Neuronal stem cell (in vitro differentiated cells): ENCODE data around the gene EEF2.

Experiments
- DNase-seq: peaks from one replicate; pipeline ENCODE4 v3.0.0-alpha.2; 2013; ENCODE audit warnings: low spot score
- H2AFZ ChIP-seq: one replicate; pipeline ENCODE4 v1.6.1; 2013; ENCODE audit warnings: mild to moderate bottlenecking, low read length, inconsistent platforms
- H2AK5ac ChIP-seq: 2 replicates; pipeline ENCODE4 v1.6.1; 2013; ENCODE audit warnings: low read depth, mild to moderate bottlenecking, inconsistent platforms, low read length, moderate library complexity, mixed read lengths
- H2BK120ac ChIP-seq: 2 replicates; pipeline ENCODE4 v1.6.1; 2013; ENCODE audit warnings: low read depth, mild to moderate bottlenecking, inconsistent platforms, low read length, moderate library complexity, mixed read lengths
- H2BK12ac ChIP-seq: one replicate; pipeline ENCODE4 v1.6.1; 2013; ENCODE audit warnings: low read length, inconsistent platforms
- H2BK15ac ChIP-seq: 2 replicates; pipeline ENCODE4 v1.6.1; 2013; ENCODE audit warnings: mild to moderate bottlenecking, low read length, inconsistent platforms, mixed read lengths
- H2BK5ac ChIP-seq: one replicate; pipeline ENCODE4 v1.6.1; 2013; ENCODE audit warnings: inconsistent platforms, mild to moderate bottlenecking, low read length, moderate library complexity
- H3K14ac ChIP-seq: one replicate; pipeline ENCODE4 v1.6.1; 2013; ENCODE audit warnings: low read length, inconsistent platforms
- H3K18ac ChIP-seq: 2 replicates; pipeline ENCODE4 v1.6.1; 2013; ENCODE audit warnings: low read length, inconsistent platforms
- H3K23ac ChIP-seq: 2 replicates; pipeline ENCODE4 v1.6.1; 2013; ENCODE audit warnings: low read depth, mild to moderate bottlenecking, mixed read lengths, low read length, inconsistent platforms; ENCODE audit not compliant: poor library complexity
- H3K27ac ChIP-seq: replicated peaks from 3 replicates; pipeline ENCODE4 v1.5.1; 2013; ENCODE audit warnings: low read length, inconsistent platforms
- H3K27me3 ChIP-seq, 3 experiments: 2 replicates each; pipeline ENCODE4 v1.6.1; 2013; ENCODE audit warnings: low read length in 3 of 3, mild to moderate bottlenecking in 2 of 3, inconsistent platforms in 1 of 3, low read depth in 1 of 3, mixed read lengths in 1 of 3, moderate library complexity in 1 of 3; ENCODE audit not compliant: control insufficient read depth in 3 of 3, insufficient read depth in 3 of 3
- H3K36me3 ChIP-seq, 2 donors: replicated peaks in 1 of 2; 2 replicates each; pipeline ENCODE4 v1.6.1; 2013; ENCODE audit warnings: low read length in 2 of 2; ENCODE audit not compliant: control insufficient read depth in 2 of 2, insufficient read depth in 2 of 2
- H3K4ac ChIP-seq: 2 replicates; pipeline ENCODE4 v1.6.1; 2013; ENCODE audit warnings: inconsistent platforms, mild to moderate bottlenecking, low read length, moderate library complexity
- H3K4me1 ChIP-seq, 2 donors: 1 replicate in 1 of 2; 2 replicates in 1 of 2; pipeline ENCODE4 v1.6.1; 2013; ENCODE audit warnings: low read length in 2 of 2, low read depth in 1 of 2; ENCODE audit not compliant: control insufficient read depth in 2 of 2, insufficient read depth in 1 of 2
- H3K4me2 ChIP-seq: one replicate; pipeline ENCODE4 v1.6.1; 2013; ENCODE audit warnings: mild to moderate bottlenecking, low read length, inconsistent platforms; ENCODE audit not compliant: insufficient read depth, poor library complexity, severe bottlenecking
- H3K4me3 ChIP-seq, 2 donors: 2 replicates each; pipeline ENCODE4 v1.5.1; 2013; ENCODE audit warnings: low read length in 2 of 2, mild to moderate bottlenecking in 2 of 2, inconsistent platforms in 1 of 2, moderate library complexity in 1 of 2
- H3K79me1 ChIP-seq: one replicate; pipeline ENCODE4 v1.6.1; 2013; ENCODE audit warnings: low read depth, mild to moderate bottlenecking, inconsistent platforms, low read length, moderate library complexity
- H3K9ac ChIP-seq: one replicate; pipeline ENCODE4 v1.6.1; 2013; ENCODE audit warnings: mild to moderate bottlenecking, low read depth, low read length, inconsistent platforms; ENCODE audit not compliant: poor library complexity
- H3K9me3 ChIP-seq, 2 donors: replicated peaks in 1 of 2; 2 replicates each; pipeline versions ENCODE3 to v1.6.1; 2013; ENCODE audit warnings: low read length in 2 of 2, mild to moderate bottlenecking in 2 of 2, inconsistent platforms in 1 of 2, low read depth in 1 of 2, mixed read lengths in 1 of 2, moderate library complexity in 1 of 2; ENCODE audit not compliant: control insufficient read depth in 2 of 2, insufficient read depth in 1 of 2
- H4K8ac ChIP-seq: one replicate; pipeline ENCODE4 v1.6.1; 2013; ENCODE audit warnings: low read depth, mild to moderate bottlenecking, inconsistent platforms, low read length, moderate library complexity
- H4K91ac ChIP-seq: one replicate; pipeline ENCODE4 v1.6.1; 2013; ENCODE audit warnings: low read length, low read depth, mild to moderate bottlenecking, inconsistent platforms; ENCODE audit not compliant: poor library complexity
- WGBS, 2 donors: extraction: QIAGEN DNeasy Blood & Tissue Kit; methylation state at CpG; one replicate each; pipeline ENCODE4 v1.1.7; 2013; ENCODE audit warnings: missing lambda C conversion rate in 2 of 2, mixed read lengths in 1 of 2; ENCODE audit not compliant: insufficient read length in 2 of 2, insufficient replicate concordance in 1 of 2; ENCODE audit errors: extremely low coverage in 2 of 2; 5-methylcytosine and 5-hydroxymethylcytosine counted together

Gene EEF2

DNA sequence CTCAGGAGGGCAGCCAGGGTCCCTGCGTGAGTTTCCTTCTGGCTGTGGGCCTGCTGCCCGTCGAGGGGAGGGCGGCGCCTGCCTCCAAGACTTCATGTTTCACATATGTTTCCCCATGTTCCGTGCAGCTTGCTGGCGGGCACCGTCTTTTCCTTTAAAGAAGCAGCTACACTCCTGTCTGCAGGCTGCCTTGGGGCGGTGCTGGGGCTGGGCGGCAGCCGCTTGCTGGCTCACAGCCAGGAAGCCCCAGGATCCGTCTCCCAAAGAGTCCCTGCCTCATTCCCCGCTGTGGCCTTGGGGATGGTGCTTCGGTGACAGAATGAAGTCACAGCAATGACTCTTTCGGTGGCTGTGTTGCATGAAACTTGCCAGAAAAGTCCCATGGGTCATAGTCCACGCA, 47.2 kb upstream of the EEF2 start:
- peaks cover 12% of the 10 kb centered on the region for H3K79me1 ChIP-seq
- peaks cover 46 to 89% of the 10 kb centered on the region in 2 donors for H3K36me3 ChIP-seq
- no peak overlapping the region for H2BK12ac ChIP-seq
- no peak overlapping the region for H2BK5ac ChIP-seq
- no peak overlapping the region for H3K18ac ChIP-seq
- no peak overlapping the region for H2AFZ ChIP-seq
- H3K23ac ChIP-seq = peak overlapping the region; percentile 55
- no peak overlapping the region for H3K4ac ChIP-seq
- H3K14ac ChIP-seq = no peak overlapping the region
- DNase-seq = no peak
- no peak overlapping the region for H4K8ac ChIP-seq
- no peak overlapping the region for H2AK5ac ChIP-seq
- H4K91ac ChIP-seq = no peak overlapping the region
- peaks cover 6 to 8% of the 10 kb centered on the region in 2 donors for H3K9me3 ChIP-seq
- no peak overlapping the region for H3K27ac ChIP-seq
- no peak overlapping the region for H2BK120ac ChIP-seq
- no peaks in the 10 kb centered on the region for H3K4me1 ChIP-seq
- no CpG with 5 or more reads among the region's 16 CpGs for WGBS, 2 donors
- no peak overlapping the region for H3K4me2 ChIP-seq
- H2BK15ac ChIP-seq = no peak overlapping the region
- peak overlapping the region; percentile 21 for H3K9ac ChIP-seq
- H3K27me3 ChIP-seq = peaks cover 0 to 2% (median 0%) of the 10 kb centered on the region in 3 experiments
- H3K4me3 ChIP-seq = no peak overlapping the region

DNA sequence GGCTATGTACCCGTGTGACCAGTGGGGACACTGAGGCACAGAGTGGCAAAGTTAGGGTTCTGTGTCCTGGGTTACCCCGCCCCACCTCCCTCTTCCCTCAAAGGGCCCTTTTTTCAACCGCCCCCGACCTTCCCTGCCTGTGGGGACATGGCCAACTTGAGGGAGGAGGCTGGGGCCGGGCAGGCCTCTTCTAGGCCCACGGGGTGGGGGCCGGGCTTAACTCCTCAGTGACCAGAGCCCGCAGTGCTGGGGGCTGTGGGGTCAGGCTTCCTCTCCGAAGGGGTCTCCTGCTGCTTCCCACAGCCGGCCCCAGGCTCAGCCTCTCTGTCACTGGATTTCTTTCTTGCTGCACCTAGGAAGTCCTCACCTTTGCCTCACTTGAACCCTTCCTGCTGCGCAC, 46.2 kb upstream of the EEF2 start:
- Histone ChIP-seq H2AK5ac (no peak overlapping the region), H3K9ac (no peak overlapping the region), H3K23ac (no peak overlapping the region), H2BK12ac (no peak overlapping the region), H3K4me3 (no peak overlapping the region), H3K14ac (no peak overlapping the region), H3K9me3 (peaks cover 6 to 7% of the 10 kb centered on the region in 2 donors), H4K8ac (peak overlapping the region; percentile 92), H3K79me1 (peaks cover 9% of the 10 kb centered on the region), H3K4ac (no peak overlapping the region), H2BK15ac (no peak overlapping the region), H2BK5ac (peak overlapping the region; percentile 53), H3K27me3 (no peaks in the 10 kb centered on the region), H3K4me2 (no peak overlapping the region), H3K27ac (no peak overlapping the region), H2BK120ac (no peak overlapping the region), H3K36me3 (peaks cover 41 to 86% of the 10 kb centered on the region in 2 donors), H4K91ac (no peak overlapping the region), H2AFZ (no peak overlapping the region), H3K4me1 (no peaks in the 10 kb centered on the region), H3K18ac (no peak overlapping the region)
- no CpG with 5 or more reads among the region's 11 CpGs for WGBS, 2 donors
- no peak for DNase-seq

- DNase-seq = no peak
- Histone ChIP-seq H3K4me2 (no peak overlapping the region), H3K79me1 (peaks cover 9% of the 10 kb centered on the region), H2BK120ac (no peak overlapping the region), H3K27me3 (no peaks in the 10 kb centered on the region), H3K23ac (peak overlapping the region; percentile 65), H3K18ac (no peak overlapping the region), H2BK12ac (no peak overlapping the region), H3K4ac (no peak overlapping the region), H3K9ac (no peak overlapping the region), H2AK5ac (no peak overlapping the region), H2BK5ac (peak overlapping the region; percentile 53), H4K91ac (no peak overlapping the region), H3K4me1 (no peaks in the 10 kb centered on the region), H3K36me3 (peaks cover 37 to 84% of the 10 kb centered on the region in 2 donors), H2BK15ac (no peak overlapping the region), H2AFZ (no peak overlapping the region), H3K4me3 (no peak overlapping the region), H3K9me3 (peaks cover 5 to 7% of the 10 kb centered on the region in 2 donors), H3K27ac (no peak overlapping the region), H4K8ac (peak overlapping the region; percentile 92), H3K14ac (no peak overlapping the region)
- WGBS, 2 donors = no CpG with 5 or more reads among the region's 9 CpGs
Measured at GRCh38 chr19:4030981-4031380, 45.7 kb upstream of the EEF2 start.

DNA sequence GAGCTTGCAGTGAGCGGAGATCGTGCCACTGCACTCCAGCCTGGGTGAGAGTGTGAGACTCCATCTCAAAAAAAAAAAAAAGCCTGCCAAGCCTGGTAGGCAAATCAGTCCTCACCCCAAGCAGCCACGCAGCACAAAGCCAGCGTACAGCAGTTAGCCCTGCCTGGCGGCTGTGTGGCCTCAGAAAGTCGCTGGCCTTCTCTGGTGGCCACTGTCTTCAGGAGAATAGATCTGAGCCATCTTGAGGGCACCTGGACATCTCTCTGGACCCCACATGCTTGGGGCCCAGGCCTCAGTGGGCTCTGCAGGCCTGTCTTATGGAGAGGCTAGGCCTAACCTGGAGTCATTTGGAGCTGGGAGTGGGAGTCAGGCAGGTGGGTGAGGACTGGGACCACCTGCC, 45.3 kb upstream of the EEF2 start:
- H2BK5ac ChIP-seq = peak overlapping the region; percentile 53
- H3K4me1 ChIP-seq = no peaks in the 10 kb centered on the region
- DNase-seq = no peak
- H3K23ac ChIP-seq = peak overlapping the region; percentile 65
- peaks cover 1 to 4% of the 10 kb centered on the region in 2 donors for H3K9me3 ChIP-seq
- H3K36me3 ChIP-seq = peaks cover 33 to 82% of the 10 kb centered on the region in 2 donors
- no peak overlapping the region for H3K4ac ChIP-seq
- no peak overlapping the region for H2BK120ac ChIP-seq
- no peak overlapping the region for H3K9ac ChIP-seq
- peaks cover 9% of the 10 kb centered on the region for H3K79me1 ChIP-seq
- no peak overlapping the region for H3K14ac ChIP-seq
- no peak overlapping the region for H3K18ac ChIP-seq
- peak overlapping the region; percentile 92 for H4K8ac ChIP-seq
- no peak overlapping the region for H4K91ac ChIP-seq
- H2AK5ac ChIP-seq = no peak overlapping the region
- no CpG with 5 or more reads among the region's 6 CpGs for WGBS, 2 donors
- no peak overlapping the region for H2BK12ac ChIP-seq
- no peak overlapping the region for H2AFZ ChIP-seq
- H3K4me3 ChIP-seq = no peak overlapping the region
- H3K4me2 ChIP-seq = no peak overlapping the region
- no peaks in the 10 kb centered on the region for H3K27me3 ChIP-seq
- H2BK15ac ChIP-seq = no peak overlapping the region
- H3K27ac ChIP-seq = no peak overlapping the region
